GM12801 (cell line): ENCODE results near the gene SPCS3.

Experiments used
- TF ChIP-seq, protein P1 (sequence below): IDR thresholded peaks from one replicate; pipeline ENCODE4 v1.5.1; 2011; ENCODE audit warnings: control low read depth; ENCODE audit not compliant: insufficient read length; ENCODE audit errors: extremely low read depth

SPCS3 gene

DNA sequence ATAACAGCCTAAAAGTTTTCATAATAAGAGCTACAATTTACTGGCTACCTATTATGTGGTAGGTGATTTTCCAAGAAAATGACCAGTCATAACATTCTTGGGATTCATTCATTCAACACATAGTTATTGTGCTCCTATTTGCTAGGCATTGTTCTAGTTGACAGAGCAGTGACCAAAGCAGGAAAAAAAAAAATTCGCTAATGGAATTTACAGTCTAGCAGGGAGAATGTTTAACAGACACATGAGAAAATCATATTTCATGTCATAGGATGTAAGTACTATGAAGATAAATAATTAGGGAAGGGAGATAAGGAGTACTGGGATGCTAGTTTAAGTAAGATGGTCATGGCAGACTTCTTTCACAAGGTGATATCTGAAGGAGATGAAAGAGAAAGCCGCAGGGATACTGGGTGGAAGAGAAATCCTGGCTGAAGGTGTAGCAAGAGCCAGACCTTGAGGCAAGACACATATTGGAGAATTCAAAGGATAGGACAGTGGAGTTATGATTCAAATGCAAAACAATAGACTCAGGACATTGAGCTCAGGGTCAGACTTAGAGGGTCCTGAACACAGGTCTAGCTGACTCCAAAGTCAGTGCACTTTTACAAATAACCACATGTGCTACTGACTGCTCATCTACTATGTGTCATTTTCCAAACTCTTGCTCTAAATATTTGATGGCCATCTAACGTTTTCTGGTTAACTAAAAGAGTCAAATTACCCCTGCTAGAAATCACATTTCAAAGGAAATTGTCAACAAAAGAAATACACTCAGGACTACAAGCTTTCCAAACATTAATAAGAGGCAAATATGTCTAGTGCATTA lies 20.4 kb downstream of the SPCS3 start:
- TF ChIP-seq, protein P1, sequence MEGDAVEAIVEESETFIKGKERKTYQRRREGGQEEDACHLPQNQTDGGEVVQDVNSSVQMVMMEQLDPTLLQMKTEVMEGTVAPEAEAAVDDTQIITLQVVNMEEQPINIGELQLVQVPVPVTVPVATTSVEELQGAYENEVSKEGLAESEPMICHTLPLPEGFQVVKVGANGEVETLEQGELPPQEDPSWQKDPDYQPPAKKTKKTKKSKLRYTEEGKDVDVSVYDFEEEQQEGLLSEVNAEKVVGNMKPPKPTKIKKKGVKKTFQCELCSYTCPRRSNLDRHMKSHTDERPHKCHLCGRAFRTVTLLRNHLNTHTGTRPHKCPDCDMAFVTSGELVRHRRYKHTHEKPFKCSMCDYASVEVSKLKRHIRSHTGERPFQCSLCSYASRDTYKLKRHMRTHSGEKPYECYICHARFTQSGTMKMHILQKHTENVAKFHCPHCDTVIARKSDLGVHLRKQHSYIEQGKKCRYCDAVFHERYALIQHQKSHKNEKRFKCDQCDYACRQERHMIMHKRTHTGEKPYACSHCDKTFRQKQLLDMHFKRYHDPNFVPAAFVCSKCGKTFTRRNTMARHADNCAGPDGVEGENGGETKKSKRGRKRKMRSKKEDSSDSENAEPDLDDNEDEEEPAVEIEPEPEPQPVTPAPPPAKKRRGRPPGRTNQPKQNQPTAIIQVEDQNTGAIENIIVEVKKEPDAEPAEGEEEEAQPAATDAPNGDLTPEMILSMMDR = no peak

DNA sequence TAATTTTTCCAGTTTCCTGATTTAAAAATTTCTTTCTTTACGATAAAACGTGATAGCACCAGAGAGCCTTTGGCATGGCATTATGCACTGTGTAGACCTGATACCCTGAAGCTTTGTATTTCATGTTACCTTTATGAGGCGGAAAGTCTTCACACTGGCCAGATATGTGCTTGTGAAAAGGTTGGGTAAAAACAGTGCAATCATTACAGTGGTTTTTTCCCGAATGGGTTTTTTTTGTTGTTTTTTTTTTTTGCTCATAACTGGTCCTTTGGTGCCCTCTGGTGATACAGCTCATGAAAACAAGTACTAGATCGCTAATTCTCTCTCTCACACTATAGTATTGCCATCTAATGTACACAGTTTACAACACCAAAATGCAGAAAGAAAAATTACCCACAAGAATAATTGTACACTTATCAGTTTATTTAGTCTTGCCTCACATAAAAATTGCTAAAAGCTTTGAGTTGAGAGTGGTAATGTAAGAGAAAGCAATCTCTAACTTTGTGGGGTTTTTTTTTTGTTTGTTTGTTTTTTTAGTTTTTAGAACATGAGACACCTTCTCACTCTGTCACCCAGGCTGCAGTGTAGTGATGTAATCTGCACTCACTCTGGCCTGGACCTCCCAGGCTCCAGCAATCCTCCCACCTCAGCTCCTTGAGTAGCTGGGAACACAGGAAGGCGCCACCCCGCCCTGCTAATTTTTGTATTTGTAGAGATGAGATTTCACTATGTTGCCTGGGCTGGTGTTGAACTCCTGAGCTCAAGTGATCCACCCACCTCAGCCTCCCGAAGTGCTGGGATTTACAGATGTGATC lies 21.3 kb downstream of the SPCS3 start:
- TF ChIP-seq, protein P1 = no peak

DNA sequence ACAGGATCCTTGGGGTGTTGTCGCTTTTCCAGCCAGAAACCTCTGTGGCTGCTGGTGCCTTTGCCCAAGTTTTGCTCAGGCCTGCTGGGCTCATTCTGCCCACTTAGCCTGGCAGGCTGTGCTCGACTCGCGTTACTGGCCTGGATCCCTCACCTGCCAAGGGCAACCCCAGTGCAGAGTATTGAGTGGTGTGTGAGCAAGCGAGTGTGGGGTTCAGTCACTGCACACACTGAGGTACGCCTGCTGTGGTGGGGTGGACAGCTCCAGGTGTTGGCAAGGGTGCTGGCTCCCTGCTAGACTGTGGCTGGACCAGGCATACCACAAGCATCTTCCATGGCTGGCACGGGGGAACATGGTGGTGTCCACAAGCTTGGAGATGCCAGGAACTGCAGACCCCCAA lies 22.6 kb downstream of the SPCS3 start:
- TF ChIP-seq, protein P1 = no peak

DNA sequence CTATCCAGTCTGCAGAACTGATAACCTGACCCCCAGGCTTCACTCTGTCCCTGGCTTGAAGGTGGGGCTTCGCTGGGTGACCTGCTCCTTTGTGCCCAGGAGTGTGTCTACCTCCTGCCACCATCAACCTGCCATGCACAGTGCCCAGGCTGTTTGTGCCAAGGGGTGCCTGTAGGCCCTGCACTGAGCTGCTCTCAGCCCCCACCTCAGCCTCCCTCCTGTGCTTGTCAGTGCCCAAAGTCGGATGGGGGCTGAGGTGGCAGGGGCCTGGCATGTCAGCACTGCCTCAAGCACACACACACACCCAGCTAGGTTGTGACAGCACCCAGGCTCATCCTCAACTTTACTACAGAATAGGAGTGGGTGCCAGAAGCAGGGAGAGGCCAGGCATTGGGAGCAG lies 23.5 kb downstream of the SPCS3 start:
- TF ChIP-seq, protein P1 = no peak

DNA sequence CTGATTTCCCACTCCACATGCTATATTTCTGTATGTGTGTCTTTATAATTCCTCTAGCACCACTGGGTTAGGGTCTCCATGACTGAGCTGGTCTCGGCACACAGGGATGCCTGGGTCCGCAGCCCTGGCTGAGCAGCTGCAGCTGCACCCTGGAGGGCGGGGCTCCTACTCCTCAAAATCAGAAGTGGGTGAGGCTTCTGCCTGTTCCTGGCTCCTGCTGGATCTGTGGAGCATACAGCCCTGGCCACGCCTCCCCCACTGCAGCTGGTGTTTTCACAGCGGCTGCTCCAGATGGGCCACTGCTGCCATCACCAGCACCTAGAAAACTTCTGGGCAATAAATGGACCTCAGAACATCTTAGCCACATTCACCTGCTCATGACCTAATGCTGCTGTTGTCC lies 30.9 kb downstream of the SPCS3 start:
- TF ChIP-seq, protein P1 = no peak

DNA sequence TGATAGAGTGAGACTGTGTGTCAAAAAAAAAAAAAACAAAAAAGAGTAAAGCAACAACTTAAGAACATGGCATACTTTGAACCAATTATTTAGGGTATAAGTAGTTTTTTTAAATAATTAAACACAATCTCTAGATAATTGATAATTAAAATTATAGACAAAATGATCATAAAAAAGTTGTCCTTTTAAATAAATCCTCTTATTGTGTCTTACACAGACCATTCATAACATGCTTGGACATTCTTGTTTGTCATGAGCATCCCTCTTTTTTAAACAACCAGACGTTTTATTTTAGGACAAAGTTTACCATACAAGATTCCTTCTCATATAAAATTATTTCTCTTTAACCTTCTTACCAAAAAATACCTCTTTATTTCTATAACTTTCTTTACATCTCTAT lies 35.1 kb downstream of the SPCS3 start:
- TF ChIP-seq, protein P1 = no peak

DNA sequence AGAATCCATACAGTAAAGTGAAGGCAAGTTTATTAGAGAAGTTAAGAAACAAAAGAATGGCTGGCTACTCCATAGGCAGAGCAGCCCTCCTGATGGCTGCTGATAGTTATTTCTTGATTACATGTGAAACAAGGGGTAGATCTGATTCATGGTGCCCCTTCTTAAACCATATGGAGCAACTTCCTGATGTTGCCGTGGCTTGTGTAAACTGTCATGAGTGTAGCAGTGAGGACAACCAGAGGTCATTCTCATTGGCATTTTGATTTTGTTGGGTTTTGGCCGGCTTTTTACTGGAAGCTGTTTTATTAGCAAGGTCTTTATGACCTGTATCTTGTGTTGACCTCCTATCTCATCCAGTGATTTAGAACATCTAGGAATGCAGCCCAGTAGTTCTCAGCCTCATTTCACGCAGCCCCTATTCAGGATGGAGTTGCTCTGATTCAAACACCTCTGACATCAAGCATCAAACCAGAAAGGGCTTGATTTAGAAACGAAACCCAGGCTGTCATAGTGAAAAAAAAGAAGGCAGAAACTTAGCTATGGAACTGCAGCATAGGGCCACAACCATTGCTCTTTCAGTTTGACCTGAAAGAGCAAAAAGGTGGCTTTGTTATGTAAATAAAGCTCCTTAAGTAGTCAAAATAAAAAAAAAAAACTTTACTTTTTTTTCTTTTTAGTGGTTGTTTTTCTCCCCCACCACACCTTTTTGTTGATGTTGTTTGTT lies 37.8 kb downstream of the SPCS3 start:
- TF ChIP-seq, protein P1 = no peak
